Caco-2 (cell line): ENCODE data around the gene ADGRB3. TPM values are rescaled to one million over a fixed set of nuclear protein-coding genes. Genes with fewer than 3 reads are reported as not detected.

Experiments
- BruUV-seq: library from RNA; stranded (reverse); fragments of 400-500 nt; replicated peaks from 2 replicates; lab custom pipeline; 2021; lab: Mats Ljungman, UMichigan
- CTCF ChIA-PET: fragments of 300-600 bp; sonication (Branson Sonifier 250); formaldehyde crosslinking; loops from one replicate; lab custom pipeline; 2022; ENCODE audit warnings: antibody characterized with exemption; lab: Charles Lee
- POLR2A ChIA-PET: fragments of 300-600 bp; sonication (Branson Sonifier 250); formaldehyde crosslinking; loops from one replicate; lab custom pipeline; 2022; ENCODE audit warnings: antibody characterized with exemption; lab: Charles Lee
- DNase-seq, 2 experiments: peaks; one replicate each; pipeline versions ENCODE4 v3.0.0 to v3.0.0-alpha.2; 2020 to 2022
- H3K27me3 ChIP-seq: replicated peaks from 2 replicates; pipeline ENCODE4 v1.6.0; 2011; ENCODE audit warnings: low read length; ENCODE audit not compliant: control insufficient read depth, insufficient read depth
- H3K36me3 ChIP-seq: 2 replicates; pipeline ENCODE4 v1.5.1; 2011; ENCODE audit warnings: low read length; ENCODE audit not compliant: control insufficient read depth, insufficient read depth
- H3K4me1 ChIP-seq: fragments of 250-450 bp; sonication (Bioruptor Pico); 2 replicates; pipeline ENCODE4 v1.5.1; 2020; ENCODE audit warnings: mild to moderate bottlenecking
- H3K4me3 ChIP-seq: 2 replicates; pipeline ENCODE4 v1.5.1; 2011; ENCODE audit warnings: low read depth, mild to moderate bottlenecking, control low read depth, low read length
- H3K9me3 ChIP-seq: fragments of 250-450 bp; sonication (Bioruptor Pico); 2 replicates; pipeline ENCODE4 v1.5.1; 2020; ENCODE audit warnings: mild to moderate bottlenecking, moderate library complexity
- H3K27ac Mint-ChIP-seq: one replicate; pipeline ENCODE4 v1.8.0; 2022; ENCODE audit warnings: mixed read lengths; ENCODE audit not compliant: unreplicated experiment
- H3K27me3 Mint-ChIP-seq: one replicate; pipeline ENCODE4 v1.8.0; 2022; ENCODE audit warnings: mixed read lengths; ENCODE audit not compliant: insufficient read depth, unreplicated experiment
- H3K36me3 Mint-ChIP-seq: one replicate; pipeline ENCODE4 v1.8.0; 2022; ENCODE audit warnings: mild to moderate bottlenecking, mixed read lengths; ENCODE audit not compliant: insufficient read depth, unreplicated experiment
- H3K4me1 Mint-ChIP-seq: one replicate; pipeline ENCODE4 v1.8.0; 2022; ENCODE audit warnings: low read depth, mixed read lengths; ENCODE audit not compliant: unreplicated experiment
- H3K4me3 Mint-ChIP-seq: one replicate; pipeline ENCODE4 v1.8.0; 2022; ENCODE audit warnings: mild to moderate bottlenecking, moderate library complexity, mixed read lengths; ENCODE audit not compliant: unreplicated experiment
- H3K9me3 Mint-ChIP-seq: one replicate; pipeline ENCODE4 v1.8.0; 2022; ENCODE audit warnings: mixed read lengths; ENCODE audit not compliant: unreplicated experiment
- CTCF ChIP-seq, 2 experiments: fragments of 200-600 bp in 1 of 2; IDR thresholded peaks; 1 replicate in 1 of 2; 2 replicates in 1 of 2; pipeline versions ENCODE4 v1.5.1 to v1.8.0; 2011 to 2022; ENCODE audit warnings: antibody characterized with exemption in 1 of 2, control low read depth in 1 of 2, inconsistent platforms in 1 of 2, low read depth in 1 of 2, low read length in 1 of 2, mild to moderate bottlenecking in 1 of 2, moderate library complexity in 1 of 2; ENCODE audit not compliant: insufficient read depth in 1 of 2, severe bottlenecking in 1 of 2, unreplicated experiment in 1 of 2
- intact Hi-C: fragments of 100-400 bp; cut with micrococcal nuclease; formaldehyde crosslinking; loops from one replicate; pipeline ENCODE4 v1.10.0; 2022; ENCODE audit not compliant: unreplicated experiment
- total RNA-seq: library from RNA; stranded (reverse); gene quantifications from 2 replicates; pipeline ENCODE4 v1.2.3, GENCODE V29; 2022

ADGRB3 gene
- total RNA-seq, 1 experiment from 2014 or later, result 0.18 TPM

DNA sequence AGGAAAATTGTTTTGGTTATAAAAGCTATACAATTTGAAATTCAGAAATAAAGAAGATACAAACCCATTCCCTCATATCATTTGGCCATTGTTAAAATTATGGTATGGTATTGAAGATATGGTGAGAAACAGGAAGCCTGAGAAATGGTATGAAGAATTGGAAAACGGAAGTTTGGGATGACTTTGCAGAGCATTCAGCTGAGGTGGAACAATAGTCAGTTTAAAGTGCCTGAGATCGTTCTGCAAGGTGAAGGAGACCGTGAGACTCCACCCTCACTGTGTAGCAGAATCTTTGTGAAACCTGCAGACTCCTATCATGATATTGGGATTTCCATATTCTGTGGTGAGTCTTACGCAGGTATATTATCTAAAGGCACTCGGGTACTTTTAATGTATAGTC, 97.3 kb downstream of the ADGRB3 start:
- Mint-ChIP-seq H3K9me3 (no peaks in the 10 kb centered on the region), H3K27me3 (no peaks in the 10 kb centered on the region), H3K27ac (no peak overlapping the region), H3K36me3 (no peaks in the 10 kb centered on the region), H3K4me3 (no peak overlapping the region), H3K4me1 (no peaks in the 10 kb centered on the region)
- no TSS peak for BruUV-seq
- no peak for DNase-seq
- intact Hi-C loops, result no loop called here
- no peak for TF ChIP-seq CTCF (IDR thresholded peaks at IDR 0.05; ENCODE audit: insufficient read depth in 1 of 2, low read depth in 1 of 2, low read length in 1 of 2, severe bottlenecking in 1 of 2, unreplicated experiment in 1 of 2)
- Histone ChIP-seq H3K27me3 (no peaks in the 10 kb centered on the region), H3K36me3 (no peaks in the 10 kb centered on the region), H3K4me3 (no peak overlapping the region), H3K9me3 (no peaks in the 10 kb centered on the region), H3K4me1 (no peaks in the 10 kb centered on the region)
- ChIA-PET CTCF (no interaction called here), POLR2A (no interaction called here)

GRCh38 chr6:68735866-68736265, 100.8 kb downstream of the ADGRB3 start:
- Mint-ChIP-seq H3K36me3 (no peaks in the 10 kb centered on the region), H3K4me3 (no peak overlapping the region), H3K9me3 (no peaks in the 10 kb centered on the region), H3K4me1 (no peaks in the 10 kb centered on the region), H3K27ac (no peak overlapping the region), H3K27me3 (no peaks in the 10 kb centered on the region)
- intact Hi-C loops, result no loop called here
- no TSS peak for BruUV-seq
- H3K9me3 ChIP-seq, result no peaks in the 10 kb centered on the region
- no peak for DNase-seq
- no peak overlapping the region for H3K4me3 ChIP-seq
- TF ChIP-seq CTCF (IDR thresholded peaks at IDR 0.05; ENCODE audit: insufficient read depth in 1 of 2, low read depth in 1 of 2, low read length in 1 of 2, severe bottlenecking in 1 of 2, unreplicated experiment in 1 of 2), result no peak
- POLR2A ChIA-PET, result no interaction called here
- no peaks in the 10 kb centered on the region for H3K36me3 ChIP-seq
- no peaks in the 10 kb centered on the region for H3K27me3 ChIP-seq
- no peaks in the 10 kb centered on the region for H3K4me1 ChIP-seq
- CTCF ChIA-PET, result no interaction called here

GRCh38 chr6:68737061-68737460, 102.0 kb downstream of the ADGRB3 start:
- no peak overlapping the region for H3K27ac Mint-ChIP-seq
- H3K4me3 Mint-ChIP-seq, result no peak overlapping the region
- H3K4me1 Mint-ChIP-seq, result no peaks in the 10 kb centered on the region
- no peak for DNase-seq
- H3K9me3 Mint-ChIP-seq, result no peaks in the 10 kb centered on the region
- H3K36me3 Mint-ChIP-seq, result no peaks in the 10 kb centered on the region
- Histone ChIP-seq H3K9me3 (no peaks in the 10 kb centered on the region), H3K27me3 (no peaks in the 10 kb centered on the region), H3K4me1 (no peaks in the 10 kb centered on the region), H3K4me3 (no peak overlapping the region), H3K36me3 (no peaks in the 10 kb centered on the region)
- intact Hi-C loops, result no loop called here
- CTCF ChIA-PET, result no interaction called here
- POLR2A ChIA-PET, result no interaction called here
- no peaks in the 10 kb centered on the region for H3K27me3 Mint-ChIP-seq
- no TSS peak for BruUV-seq
- no peak for TF ChIP-seq CTCF (IDR thresholded peaks at IDR 0.05; ENCODE audit: insufficient read depth in 1 of 2, low read depth in 1 of 2, low read length in 1 of 2, severe bottlenecking in 1 of 2, unreplicated experiment in 1 of 2)
